Activated T-cell treated with anti-CD3 and anti-CD28 coated beads, Interleukin-2, amount 50 U/mL, for 48 hours (primary cell): ENCODE data around the gene RNF149.
A peak's percentile ranks its signal among the peaks of the same experiment; 100 is the strongest.
"Not testable (repeated sequence)": the region's sequence is repeated elsewhere in the genome, so short reads cannot be mapped to it uniquely, and the experiment has no call there.

Experiments
- DNase-seq, 2 experiments: peaks; one replicate each; pipeline ENCODE4 v3.0.0-alpha.2; 2020

Gene RNF149, protein sequence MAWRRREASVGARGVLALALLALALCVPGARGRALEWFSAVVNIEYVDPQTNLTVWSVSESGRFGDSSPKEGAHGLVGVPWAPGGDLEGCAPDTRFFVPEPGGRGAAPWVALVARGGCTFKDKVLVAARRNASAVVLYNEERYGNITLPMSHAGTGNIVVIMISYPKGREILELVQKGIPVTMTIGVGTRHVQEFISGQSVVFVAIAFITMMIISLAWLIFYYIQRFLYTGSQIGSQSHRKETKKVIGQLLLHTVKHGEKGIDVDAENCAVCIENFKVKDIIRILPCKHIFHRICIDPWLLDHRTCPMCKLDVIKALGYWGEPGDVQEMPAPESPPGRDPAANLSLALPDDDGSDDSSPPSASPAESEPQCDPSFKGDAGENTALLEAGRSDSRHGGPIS

GRCh38 chr2:101308432-101309210, at the start of gene RNF149:
RNF149 (minus strand) TSS chr2:101308701; CDS start chr2:101308588, 113 bp downstream.
- peak; percentile 93 to 94 for DNase-seq

DNA sequence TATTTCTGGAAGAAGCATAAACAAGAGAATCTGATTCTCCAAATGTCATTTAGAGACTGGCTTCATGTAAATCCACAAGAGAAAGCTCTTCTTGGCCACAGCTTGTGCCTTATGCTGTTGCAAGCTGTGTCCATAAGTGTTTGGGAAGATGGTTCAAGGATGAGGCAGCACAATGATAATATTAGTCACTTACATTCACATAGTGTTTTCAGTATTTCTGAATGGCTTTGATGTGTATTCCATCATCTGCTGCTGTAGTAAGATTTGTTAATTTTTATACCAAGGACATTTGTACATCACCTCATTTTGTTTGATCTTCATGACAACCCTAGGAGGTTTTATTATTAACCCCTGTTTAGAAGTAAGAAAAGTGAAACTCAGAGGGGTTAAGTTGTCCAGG, 48.9 kb upstream of the RNF149 start:
- DNase-seq: no peak

- no peak for DNase-seq
Observed at GRCh38 chr2:101356521-101356920, 48.0 kb upstream of the RNF149 start.

DNA sequence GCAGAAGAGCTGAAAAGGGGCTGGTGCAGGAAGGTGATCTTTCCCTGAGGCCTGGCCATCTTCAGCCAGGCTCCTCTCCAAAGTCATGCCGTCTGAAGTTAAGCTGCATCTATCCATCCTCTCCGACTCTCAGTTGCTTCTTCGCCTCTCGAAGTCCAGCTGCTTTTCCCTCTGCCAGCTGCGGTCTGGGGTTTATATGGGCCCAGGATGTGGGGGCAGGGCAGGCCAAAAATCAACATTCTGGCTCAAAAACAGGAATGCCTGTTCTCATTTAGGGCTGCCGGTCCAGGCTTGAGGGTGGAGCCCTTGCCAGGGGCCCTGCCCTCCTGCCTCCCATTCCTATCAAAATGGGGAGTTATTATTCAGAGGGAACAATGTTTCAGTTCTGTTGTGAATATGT, 47.6 kb upstream of the RNF149 start:
- DNase-seq: no peak

GRCh38 chr2:101355401-101356054, 47.0 kb upstream of the RNF149 start:
- no peak for DNase-seq

- DNase-seq: no peak
Observed at GRCh38 chr2:101354420-101355311, 46.2 kb upstream of the RNF149 start.

DNA sequence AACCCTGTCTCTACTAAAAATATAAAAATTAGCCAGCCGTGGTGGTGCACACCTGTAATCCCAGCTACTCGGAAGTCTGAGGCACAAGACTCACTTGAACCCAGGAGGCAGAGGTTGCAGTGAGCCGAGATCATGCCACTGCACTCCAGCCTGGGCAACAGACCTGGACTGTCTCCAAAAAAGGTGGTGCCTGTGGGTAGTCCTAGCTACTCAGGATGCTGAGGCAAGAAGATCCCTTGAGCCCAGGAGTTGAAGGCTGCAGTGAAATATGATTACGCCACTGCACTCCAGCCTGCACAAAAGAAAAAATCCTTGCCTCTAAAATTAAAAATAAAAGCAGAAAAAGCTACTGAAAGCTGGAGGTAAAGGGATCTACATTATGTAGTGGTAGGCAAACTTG, 44.1 kb upstream of the RNF149 start:
- DNase-seq: not testable (repeated sequence)

GRCh38 chr2:101351207-101351606, 42.7 kb upstream of the RNF149 start:
- no peak for DNase-seq

- DNase-seq: no peak
Observed at GRCh38 chr2:101349893-101350662, 41.6 kb upstream of the RNF149 start.

GRCh38 chr2:101348883-101349282, 40.4 kb upstream of the RNF149 start:
- DNase-seq: no peak

GRCh38 chr2:101346909-101347308, 38.4 kb upstream of the RNF149 start:
- DNase-seq: no peak

- DNase-seq: no peak
Observed at GRCh38 chr2:101344137-101344536, 35.6 kb upstream of the RNF149 start.

DNA sequence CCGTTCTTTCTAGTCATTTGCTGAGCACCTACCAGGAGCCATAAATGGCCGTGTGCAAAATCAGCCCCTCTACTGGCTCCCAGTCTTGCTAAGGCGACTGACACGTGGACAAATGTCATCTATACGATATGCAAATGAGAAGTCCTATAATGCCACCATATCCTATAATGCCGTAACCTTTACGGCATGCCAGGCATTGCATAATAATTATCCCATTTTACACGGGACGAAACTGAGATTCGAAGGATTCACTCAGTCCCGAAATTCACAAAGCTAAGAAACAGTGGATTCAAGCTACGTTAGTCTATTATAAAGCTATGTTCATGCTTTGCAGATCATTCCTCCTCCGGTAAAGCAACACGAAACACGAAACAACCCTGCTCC, 34.1 kb upstream of the RNF149 start:
- DNase-seq: no peak

DNA sequence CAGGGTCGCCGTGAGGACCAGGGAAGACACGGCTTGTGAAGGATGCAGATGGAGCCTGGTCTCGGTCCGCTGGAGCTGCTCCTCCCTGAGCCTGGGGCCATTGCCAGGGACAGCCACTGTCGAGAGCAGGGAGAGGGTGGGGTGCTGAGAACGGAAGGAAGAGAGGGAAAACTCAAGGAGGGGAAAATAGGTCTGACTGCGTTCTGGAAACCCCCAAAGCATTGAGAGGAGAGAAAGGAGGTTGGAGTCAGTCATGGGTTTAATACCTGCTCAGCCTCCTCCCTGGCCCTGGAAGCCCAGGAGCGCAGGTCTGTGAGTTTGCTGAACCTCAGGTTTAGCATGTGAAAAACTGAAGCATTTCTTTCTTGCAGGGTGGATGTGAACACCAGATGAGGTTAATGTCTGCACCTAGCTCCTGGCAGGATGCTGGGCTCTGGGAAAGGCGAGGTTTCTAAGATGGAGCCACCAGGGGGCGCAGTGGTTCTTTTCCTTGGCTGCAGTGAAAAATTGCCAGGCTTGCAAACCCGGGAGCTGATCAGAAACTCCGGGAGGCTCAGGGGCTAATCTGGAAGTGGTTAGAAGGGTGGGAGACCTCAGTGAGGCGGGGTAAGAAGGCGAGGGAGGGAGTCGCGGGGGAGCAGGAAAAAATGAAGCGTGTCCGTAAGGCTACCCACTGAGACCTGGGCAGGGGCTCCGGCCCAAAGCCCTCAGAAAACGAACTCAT, 33.6 kb upstream of the RNF149 start:
- DNase-seq: peak; percentile 84

DNA sequence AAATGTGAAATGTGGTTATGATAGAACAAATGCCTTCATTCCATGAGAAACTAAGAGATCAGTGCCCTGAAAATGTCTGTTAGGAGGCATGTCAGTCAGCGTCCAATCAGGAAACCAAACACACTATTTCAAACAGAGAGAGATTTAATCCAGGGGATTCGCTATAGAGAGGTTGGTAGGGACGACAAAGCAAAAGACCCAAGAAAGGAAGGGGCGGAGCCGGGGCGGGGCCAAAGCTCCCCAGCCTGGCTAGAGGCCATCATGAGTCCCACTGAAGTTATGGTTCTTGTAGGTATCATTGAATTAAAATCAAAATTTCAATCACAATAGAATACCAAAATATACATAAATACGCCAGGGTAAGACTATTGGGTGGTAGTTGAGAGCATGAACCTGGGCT, 32.9 kb upstream of the RNF149 start:
- peak; percentile 53 to 63 for DNase-seq

DNA sequence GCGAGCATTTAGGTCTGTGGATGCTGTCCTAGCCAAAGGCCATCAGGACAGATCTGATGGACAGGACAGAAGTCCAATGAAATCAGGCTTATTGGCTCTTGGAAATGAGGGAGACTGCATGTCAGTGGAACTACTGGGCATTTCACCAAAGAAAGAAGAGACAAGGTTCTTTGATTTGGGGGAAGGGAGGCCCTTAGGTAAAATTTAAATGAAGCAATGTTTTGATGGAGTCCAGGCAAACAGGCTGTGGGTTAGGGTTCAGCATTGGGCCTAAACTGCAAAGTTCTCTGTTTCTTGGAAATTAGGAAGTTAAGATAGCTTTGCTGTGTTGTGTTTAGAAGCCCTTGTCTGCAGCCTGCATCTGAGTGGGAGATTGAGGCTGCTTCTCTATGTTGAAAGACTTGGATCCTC, 31.6 kb upstream of the RNF149 start:
- no peak for DNase-seq

GRCh38 chr2:101339266-101339880, 30.9 kb upstream of the RNF149 start:
- DNase-seq: no peak

- no peak for DNase-seq
Observed at GRCh38 chr2:101337877-101338276, 29.4 kb upstream of the RNF149 start.

GRCh38 chr2:101332885-101333766, 24.6 kb upstream of the RNF149 start:
- no peak for DNase-seq

DNA sequence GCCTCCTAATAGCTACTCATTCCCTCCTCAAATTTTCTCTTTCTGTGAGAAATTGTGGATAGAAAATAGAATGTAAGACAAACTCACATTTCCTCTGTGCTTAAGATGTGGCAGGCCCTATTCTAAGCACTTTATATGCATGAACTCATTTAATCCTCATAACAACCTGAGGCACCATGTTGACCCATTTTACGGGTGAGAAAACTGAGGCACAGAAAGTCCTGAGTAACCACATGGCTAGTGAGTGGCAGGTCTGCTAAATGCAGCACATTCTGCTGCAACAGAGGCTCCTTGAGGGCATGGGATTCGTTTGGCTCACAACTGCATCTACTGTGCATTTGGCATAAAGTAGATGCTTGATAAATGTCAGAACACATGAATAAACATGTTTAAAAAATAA, 22.7 kb upstream of the RNF149 start:
- no peak for DNase-seq
